ENCODE data around the gene NELFE.

- no peak for TF ChIP-seq CTCF (IDR thresholded peaks at IDR 0.05)
- TF ChIP-seq POLR2AphosphoS5 (IDR thresholded peaks at IDR 0.05), result no peak
- no peak for TF ChIP-seq POLR2A (IDR thresholded peaks at IDR 0.05)
These were observed 8.5 kb upstream of the NELFE start for GRCh38 chr6:31966997-31967925.
